ENCODE measurements around the gene BAIAP2L1.

Gene BAIAP2L1

GRCh38 chr7:98296833-98297232, 104.1 kb downstream of the BAIAP2L1 start:
- in situ Hi-C loops (cut with MboI; ENCODE audit: low sequenced_read_pairs): no loop called here

- in situ Hi-C loops (cut with MboI; ENCODE audit: low sequenced_read_pairs): no loop called here
Measured at GRCh38 chr7:98295467-98296192, 105.3 kb downstream of the BAIAP2L1 start.

- in situ Hi-C loops (cut with MboI; ENCODE audit: low sequenced_read_pairs): no loop called here
Measured at GRCh38 chr7:98294798-98295382, 106.0 kb downstream of the BAIAP2L1 start.

GRCh38 chr7:98294326-98294725, 106.6 kb downstream of the BAIAP2L1 start:
- in situ Hi-C loops (cut with MboI; ENCODE audit: low sequenced_read_pairs): no loop called here

- in situ Hi-C loops (cut with MboI; ENCODE audit: low sequenced_read_pairs): no loop called here
Measured at GRCh38 chr7:98293746-98294145, 107.1 kb downstream of the BAIAP2L1 start.

- in situ Hi-C loops (cut with MboI; ENCODE audit: low sequenced_read_pairs): no loop called here
Measured at GRCh38 chr7:98293265-98293664, 107.6 kb downstream of the BAIAP2L1 start.

GRCh38 chr7:98291717-98292116, 109.2 kb downstream of the BAIAP2L1 start:
- in situ Hi-C loops (cut with MboI; ENCODE audit: low sequenced_read_pairs): no loop called here

GRCh38 chr7:98289333-98289875, 111.5 kb downstream of the BAIAP2L1 start:
- in situ Hi-C loops (cut with MboI; ENCODE audit: low sequenced_read_pairs): no loop called here

GRCh38 chr7:98288064-98288823, 112.6 kb downstream of the BAIAP2L1 start:
- in situ Hi-C loops (cut with MboI; ENCODE audit: low sequenced_read_pairs): no loop called here

- in situ Hi-C loops (cut with MboI; ENCODE audit: low sequenced_read_pairs): no loop called here
Measured at GRCh38 chr7:98287486-98287959, 113.4 kb downstream of the BAIAP2L1 start.

GRCh38 chr7:98286701-98287485, 114.0 kb downstream of the BAIAP2L1 start:
- in situ Hi-C loops (cut with MboI; ENCODE audit: low sequenced_read_pairs): no loop called here

- in situ Hi-C loops (cut with MboI; ENCODE audit: low sequenced_read_pairs): no loop called here
Measured at GRCh38 chr7:98286093-98286539, 114.8 kb downstream of the BAIAP2L1 start.

GRCh38 chr7:98285157-98286092, 115.5 kb downstream of the BAIAP2L1 start:
- in situ Hi-C loops (cut with MboI; ENCODE audit: low sequenced_read_pairs): no loop called here

GRCh38 chr7:98284335-98285036, 116.4 kb downstream of the BAIAP2L1 start:
- in situ Hi-C loops (cut with MboI; ENCODE audit: low sequenced_read_pairs): no loop called here

- in situ Hi-C loops (cut with MboI; ENCODE audit: low sequenced_read_pairs): no loop called here
Measured at GRCh38 chr7:98283887-98284222, 117.0 kb downstream of the BAIAP2L1 start.

- in situ Hi-C loops (cut with MboI; ENCODE audit: low sequenced_read_pairs): no loop called here
Measured at GRCh38 chr7:98283127-98283886, 117.6 kb downstream of the BAIAP2L1 start.

GRCh38 chr7:98282703-98283102, 118.2 kb downstream of the BAIAP2L1 start:
- in situ Hi-C loops (cut with MboI; ENCODE audit: low sequenced_read_pairs): no loop called here

All from HL-60/S4 treated with retinoic acid at 250 ng/mL for 4 days and 3 days (cell line).